ENCODE data around the gene MRPL14.
"Not testable (repeated sequence)": the region's sequence is repeated elsewhere in the genome, so short reads cannot be mapped to it uniquely, and the experiment has no call there.

Gene MRPL14

DNA sequence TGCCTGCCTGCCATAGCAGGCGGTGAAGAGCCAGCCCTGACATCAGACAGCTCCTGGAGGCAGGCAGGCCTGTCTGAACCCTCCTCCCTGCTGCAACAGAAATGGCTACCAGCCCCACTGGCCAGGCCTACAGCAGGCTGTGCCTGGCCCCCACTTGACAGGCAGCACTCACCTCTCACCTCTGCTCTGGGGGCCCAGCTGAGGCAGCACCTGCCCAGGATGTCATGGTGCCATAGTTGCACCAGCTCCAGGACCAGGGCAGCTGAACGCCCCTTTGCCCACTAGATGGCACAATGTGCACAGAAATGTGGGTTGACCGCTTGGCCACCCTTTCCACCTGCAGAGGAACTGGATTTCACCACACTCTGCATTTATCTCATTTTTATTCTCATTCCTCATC is 30.6 kb downstream of the MRPL14 start:
- peak; percentile 44 for DNase-seq

DNA sequence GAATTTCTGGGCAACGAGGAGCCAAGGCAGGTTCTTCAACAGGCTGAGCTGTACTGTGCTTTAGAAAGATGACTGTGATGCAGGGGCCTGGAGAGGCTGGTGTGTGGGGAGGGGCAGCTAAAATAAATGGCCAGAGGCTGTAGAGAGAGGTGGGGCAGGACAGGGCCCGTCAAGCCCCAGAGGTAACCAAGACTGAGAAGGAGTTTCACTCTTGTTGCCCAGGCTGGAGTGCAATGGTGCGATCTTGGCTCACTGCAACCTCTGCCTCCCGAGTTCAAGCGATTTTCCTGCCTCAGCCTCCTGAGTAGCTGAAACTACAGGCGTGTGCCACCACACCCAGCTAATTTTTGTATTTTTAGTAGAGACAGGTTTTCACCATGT is 32.0 kb downstream of the MRPL14 start:
- DNase-seq = not testable (repeated sequence)

DNA sequence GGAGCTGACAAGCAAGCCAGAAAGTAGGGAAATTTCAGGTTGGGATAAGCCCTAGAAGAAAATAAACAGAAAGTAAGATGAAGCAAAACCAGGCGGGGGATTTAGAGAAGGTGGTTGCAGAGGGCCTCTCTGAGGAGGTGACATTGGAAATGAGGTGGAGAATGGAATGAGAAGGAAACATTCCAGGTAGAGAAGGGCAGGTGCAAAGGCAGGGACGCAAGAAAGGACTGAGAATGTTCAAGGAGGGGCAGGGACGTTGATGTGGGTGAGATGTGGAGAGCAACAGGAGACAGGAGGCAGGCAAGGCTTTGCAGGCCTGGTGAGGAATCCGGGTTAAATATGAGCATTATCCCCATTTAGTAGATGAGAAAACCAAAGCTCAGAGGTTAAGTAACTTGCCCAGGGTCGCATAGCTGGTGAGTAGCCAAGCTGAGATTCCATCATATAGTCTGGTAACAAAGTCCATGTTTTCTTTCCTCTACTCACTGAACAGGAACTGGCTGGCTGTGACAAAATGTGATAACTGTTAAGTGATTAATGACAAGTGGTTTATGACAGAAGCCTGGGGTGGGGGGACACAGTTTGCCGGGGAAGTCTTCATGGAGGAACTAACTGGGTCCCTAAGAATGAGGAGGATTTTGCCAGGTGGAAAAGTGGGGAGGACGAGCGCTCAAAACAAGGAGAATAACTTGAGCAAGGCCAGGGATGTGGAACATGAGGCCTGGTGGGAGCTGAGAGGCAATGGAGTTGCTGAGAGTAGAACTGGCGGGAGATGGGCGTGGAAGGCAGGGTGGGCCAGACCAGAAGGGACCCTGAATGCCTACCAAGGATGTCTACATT is 32.6 kb downstream of the MRPL14 start:
- no peak for DNase-seq

DNA sequence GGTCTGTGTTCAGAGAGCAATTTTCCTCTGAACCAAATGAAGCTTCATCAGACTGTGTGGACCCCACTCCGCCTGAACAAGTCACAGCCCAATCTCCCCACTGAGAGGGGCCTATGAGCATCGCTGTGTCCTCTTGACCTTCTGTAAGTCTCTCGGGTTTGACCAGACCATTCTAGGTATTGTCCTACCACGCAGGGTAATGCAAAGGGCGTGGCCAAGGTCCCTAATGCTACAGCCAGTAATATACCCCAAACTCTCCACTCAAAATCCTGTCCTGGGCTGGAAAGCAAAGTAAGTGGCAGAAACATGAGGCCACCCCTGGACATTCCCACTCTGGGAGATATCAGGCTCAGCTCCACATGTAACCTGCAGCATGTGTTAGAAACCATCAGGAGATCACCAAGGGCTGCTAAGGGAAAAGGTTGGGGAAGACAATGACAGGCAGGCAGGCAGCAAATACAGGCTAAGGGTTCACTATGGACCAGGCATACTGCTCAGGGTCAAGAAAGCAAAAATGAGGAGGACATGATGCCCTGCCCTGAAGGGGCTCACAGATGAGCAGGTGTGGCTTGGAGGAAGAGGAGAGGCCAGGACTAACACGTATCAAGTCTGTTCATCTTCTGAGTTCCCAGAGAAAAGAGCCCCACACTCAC is 33.4 kb downstream of the MRPL14 start:
- no peak for DNase-seq

DNA sequence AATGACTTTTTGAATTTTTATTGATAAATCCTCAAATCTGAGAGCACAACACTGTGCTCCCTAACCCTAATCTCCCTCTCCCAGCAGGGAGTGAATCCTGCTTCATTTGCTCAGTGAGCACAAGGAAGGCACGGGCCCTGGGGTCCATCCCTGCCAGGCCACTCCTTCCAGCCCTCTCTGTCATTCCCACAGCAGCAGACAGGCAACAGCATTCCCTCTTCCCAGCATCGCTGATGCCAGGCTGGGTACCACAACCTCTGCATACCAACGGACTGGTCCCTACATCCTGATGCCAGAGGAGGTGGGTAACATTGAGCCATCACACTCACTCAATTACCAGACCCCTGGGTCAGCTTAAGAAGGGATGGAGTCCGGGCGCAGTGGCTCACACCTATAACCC is 34.2 kb downstream of the MRPL14 start:
- DNase-seq = no peak

DNA sequence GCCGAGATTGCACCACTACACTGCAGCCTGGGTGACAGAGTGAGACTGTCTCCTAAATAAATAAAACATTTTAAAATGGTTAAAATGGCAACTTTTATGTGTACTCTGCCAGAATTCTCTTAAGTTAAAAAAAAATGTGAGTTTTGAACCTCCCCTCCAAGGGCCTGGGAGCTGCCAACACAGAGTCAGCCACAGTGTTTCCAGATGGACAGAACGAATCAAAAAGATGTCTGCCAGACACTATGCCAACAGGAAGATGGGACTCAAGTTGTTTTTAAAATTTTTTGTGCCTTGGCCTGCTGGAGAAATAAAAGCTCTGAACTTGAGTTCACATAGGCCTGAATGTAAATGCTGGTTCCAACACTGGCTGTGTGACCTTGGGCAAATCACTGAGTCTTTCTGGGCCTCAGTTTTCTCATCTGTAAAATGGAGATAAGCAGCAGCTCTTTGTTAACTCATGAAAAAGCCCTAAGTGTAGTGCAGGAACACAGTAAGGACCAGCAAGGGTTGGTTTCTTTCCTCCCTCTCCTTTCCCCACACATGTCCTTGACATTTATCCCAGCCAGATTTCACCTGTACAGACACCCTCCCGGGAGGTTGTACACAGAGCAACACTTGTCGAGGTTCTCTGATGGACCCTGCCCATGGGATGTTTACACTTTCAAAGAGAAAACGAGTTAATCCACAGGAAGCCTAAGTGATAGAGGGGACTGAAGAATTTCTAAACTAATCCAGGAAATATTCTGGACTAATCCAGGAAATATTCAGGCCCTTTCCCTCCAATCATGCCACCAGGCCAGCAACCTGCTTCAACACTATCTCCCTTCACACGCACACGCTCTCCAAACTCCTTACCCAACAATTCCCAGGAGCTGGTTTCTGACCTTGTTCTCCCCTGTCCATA is 35.0 kb downstream of the MRPL14 start:
- DNase-seq = no peak

DNA sequence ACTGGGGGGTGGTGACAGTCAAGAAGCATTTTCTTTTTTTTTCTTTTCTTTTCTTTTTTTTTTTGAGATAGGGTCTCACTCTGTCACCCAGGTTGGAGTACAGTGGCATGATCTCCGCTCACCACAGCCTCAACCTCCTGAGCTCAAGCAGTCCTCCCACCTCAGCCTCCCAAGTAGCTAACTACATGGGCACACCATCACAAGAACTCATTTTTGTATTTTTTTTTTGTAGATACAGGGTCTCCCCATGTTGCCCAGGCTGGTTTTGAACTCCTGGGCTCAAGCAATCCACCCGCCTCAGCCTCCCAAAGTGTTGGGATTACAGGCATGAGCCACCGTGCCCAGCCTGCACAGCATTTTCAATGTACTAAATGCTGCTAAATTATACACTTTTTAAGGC is 35.9 kb downstream of the MRPL14 start:
- DNase-seq = not testable (repeated sequence)

DNA sequence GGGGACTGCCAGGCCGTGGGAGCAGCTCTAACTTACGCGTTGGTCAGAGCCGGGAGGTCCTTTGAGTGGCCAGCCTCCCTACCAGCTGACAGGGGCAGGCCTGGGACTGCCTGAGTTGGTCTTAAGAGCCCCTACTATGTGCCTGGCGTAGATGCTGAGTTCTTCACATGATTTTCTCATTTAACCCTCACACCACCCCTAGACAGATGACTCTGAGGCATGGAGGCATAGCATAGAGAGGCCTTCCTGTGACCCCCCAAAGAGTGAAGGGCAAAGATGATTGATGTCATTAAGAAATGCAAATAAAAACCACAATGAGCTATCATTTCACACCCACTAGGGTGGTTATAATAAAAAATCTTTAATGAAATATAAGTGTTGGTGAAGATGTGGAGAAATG is 36.8 kb downstream of the MRPL14 start:
- DNase-seq = no peak

DNA sequence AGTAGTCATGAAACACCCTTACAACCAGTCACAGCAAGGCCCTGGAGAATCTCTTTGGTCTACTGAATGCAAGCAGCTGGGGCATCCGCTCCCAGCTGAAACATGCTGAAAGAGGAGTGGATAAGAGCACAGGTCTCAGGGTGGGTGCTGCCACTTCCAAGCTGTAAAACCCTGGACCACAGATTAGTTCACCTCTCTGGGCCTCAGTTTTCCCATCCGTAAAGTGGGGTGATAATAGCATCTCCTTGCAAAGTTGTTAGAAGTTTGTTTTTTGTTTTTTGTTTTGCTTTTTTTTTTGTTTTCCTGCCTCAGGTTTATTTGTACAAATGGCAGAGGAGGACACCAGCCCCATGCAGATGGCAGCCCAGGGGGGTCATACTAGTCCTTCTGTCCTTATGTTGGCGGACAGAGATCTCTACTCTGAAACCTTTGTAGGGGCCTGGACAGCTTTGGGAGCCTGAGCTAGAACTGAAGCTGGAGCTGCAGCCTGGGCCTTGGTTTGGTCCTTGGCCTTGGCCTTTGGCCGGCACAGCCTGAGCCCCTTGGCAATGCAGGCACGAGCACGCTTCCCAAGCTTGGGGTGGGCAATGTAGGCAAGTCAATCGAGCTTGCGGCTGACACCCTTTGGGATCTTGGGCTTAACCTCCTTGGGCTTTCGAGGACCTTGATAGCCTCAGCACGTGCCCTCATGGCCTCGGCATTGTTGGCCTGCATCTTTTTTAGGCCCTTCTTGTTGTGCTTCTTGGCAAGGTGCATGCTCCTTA is 38.2 kb downstream of the MRPL14 start:
- no peak for DNase-seq

DNA sequence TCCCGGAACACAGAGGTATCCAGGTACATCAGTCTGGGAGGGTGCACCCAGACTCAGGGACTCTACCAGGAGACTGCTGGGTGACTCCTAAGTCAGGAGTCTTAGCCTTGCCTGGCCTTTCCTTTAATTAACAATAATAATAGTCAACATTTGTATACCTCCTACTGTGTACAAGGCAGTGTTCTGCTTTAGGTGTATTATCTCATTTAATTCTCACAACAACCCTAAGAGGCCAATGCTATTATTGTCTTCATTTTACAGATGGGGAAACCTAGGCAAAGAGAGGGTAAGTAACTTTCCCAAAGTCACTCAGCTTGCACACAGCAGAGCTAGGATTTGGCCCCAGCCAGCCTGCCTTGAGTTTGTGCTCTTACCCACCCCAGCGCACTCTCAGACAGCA is 39.6 kb downstream of the MRPL14 start:
- no peak for DNase-seq

DNA sequence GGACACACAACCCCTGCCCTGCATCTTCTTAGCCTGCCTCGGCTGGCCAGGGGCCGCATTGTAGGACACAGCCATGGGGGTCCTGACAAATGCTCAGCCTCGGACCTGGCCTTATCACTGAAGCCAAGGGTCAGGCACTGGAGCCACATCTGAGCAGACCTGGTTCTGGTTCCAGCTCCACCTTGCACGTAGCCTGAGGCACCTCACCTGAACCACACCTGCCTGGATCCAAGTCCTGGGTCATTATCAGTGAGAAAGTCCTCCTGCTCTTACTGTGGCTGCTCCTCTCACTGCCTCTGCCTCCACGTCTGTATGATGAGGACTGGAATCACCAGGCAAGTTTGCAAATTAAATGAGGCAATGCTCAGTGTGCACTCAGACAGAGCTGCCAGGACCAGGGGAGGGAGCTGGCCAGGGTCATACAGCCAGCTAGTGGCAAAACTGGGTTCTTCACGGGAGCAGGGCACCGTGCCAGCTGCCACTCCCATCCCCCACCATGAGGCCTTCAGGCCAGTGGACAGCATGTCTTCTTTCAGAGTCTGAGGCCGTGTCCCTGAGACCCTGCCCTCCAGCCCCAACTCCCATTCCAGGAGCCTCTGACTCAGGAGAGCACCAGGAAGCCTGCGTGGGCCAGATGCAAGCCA is 40.2 kb downstream of the MRPL14 start:
- no peak for DNase-seq

DNA sequence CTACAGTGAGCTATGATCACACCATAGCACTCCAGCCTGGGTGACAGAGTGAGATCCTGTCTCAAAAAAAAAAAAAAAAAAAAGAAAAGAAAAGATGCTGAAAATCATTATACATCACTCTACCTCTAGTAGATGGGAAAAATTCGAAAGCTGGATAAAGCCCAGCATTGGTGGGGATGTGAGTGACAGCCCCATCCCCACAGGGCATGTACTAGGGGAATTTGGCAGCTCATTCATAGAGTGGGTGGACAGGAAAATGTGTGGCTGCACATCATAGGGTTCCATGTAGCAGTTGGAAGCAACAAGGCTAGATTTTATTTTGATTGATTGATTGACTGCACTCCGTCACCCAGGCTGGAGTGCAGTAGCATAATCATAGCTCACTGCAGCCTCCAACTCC is 42.0 kb downstream of the MRPL14 start:
- no peak for DNase-seq

DNA sequence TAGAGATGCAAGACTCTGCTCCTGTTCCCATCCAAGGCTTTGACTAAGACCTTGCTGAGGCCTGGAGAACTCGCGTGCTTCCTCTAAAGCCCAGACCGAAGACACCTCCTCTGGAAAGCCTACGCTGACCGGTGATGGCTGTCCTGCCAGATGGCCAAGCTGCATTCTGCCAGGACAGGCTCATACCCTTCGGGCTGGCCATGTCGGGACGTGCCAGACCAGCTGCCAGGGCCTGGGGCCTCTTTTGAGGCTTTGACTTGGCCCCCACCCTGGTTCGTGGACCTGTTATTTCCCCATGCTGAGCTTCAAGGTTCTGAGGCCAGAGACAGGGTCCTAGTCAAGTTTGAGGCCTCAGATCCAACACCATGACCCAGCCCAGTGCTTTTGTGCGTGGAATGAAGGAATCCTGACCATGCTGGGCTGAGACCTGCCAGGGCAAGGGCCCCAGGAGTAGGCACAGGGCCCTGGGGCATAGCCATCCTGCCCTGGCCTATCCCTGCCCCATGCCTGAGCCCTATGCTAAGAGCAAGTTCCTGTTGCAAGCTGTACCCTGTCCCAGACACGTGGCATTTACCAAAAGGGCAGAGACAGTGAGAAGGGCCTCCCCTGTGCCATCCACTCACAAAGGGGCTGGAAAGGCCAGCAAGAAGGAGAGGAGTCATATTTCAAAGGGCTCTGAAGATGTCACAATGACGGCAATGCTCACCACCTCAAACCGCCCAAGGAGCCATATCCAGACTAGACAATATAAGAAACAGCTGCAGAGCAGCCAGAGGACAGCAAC is 42.8 kb downstream of the MRPL14 start:
- no peak for DNase-seq

DNA sequence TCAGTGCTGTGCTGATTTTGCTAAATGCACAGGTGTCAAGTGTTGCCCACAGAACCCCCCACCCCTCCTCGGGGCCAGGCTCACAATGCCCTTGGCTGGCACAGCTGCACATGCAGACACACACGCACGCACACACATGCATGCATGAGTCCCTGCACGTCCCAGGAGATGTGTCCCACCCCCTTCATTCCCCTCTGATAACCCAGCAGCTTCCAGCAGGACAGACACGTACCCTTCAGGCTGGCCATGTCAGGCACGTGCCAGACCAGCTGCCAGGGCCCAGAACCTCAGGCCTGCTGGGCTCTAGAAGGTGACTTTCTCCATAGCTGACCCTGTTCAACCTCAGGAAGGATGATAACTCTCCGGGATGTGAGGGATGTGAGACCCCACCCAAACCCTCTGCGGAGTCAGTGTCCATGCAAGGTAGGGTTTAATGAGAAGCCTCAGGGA is 44.4 kb downstream of the MRPL14 start:
- no peak for DNase-seq

DNA sequence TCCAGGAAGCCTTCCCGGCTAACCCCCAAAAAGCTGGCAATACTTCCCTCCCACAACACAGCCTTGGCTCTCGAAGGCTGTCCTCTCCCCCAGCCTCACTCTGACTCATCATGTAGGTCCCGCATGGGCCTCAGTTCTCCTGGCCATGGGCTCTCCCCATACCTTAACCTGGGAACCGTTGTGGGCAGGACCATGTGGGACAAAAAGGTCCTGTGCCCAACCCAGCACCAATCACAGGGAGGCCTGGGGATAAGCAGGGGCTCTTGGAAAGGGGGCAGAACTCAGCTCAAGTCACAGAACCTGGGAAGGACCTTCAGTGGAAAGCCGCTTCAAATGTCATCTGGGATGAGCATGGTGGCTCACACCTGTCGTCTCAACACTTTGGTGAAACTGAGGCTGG is 45.5 kb downstream of the MRPL14 start:
- DNase-seq = no peak

DNA sequence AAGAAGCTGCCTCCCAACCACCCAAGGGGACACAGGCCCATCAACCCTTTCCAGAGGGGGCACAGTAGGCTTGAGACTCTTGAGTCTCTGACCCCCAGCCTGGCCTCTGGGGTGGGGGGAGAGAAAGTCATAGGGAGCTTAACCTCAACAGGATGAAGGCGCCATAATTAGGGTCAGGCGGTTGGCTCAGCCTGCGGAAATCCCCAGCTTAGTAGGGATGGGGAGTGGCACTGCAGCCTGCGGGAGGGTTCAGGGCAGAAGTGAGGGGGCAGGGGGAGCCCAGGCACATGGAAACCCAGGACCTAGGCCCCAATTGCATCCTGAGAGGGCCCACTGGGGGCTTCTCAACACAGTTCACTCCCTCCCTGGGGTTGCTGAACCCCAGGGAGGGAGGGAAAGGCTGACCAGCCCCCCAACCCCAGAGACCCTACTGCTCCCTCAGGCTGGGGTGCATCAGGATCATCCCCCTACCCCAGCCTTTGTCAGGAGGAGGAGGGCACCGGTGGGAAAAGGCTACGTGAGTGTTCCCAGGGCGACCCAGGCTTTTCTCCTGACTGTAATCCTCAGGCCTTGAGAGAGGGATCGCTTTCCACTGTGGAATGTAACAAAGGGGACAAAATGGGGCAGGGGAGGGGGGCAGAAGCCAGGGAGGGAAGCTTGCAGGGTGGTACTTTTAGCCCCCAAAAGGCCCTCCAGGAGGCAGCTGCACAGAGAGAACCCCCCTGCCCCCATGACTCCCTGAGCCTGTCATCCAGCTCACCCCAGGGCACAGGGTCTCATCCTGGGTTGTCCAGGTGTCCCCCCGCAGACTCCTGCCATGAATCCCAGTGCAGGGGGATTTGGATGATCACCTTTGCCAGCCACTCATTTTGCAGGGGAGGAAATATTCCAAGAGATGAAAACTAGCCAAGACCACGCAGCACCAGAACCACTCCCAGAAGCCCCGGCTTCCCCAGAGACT is 46.4 kb downstream of the MRPL14 start:
- no peak for DNase-seq

DNA sequence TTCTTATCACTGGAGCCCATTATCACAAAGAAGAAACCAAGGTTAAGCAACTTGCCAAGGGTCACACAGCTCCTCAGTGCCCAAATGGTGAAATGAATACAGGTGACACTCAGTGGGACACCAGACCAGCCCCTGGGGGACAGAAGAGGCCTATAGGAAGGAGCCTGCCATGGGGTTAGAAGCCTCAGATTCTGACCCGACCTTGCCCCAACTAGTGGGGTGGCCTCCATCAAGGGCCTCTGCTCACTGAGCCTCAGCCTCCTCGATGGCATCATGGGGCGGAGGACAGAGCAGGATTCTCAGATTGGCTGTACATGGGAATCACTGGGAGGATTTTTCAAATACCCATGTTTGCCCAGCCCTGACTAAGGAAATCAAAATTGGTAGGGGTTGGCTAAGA is 47.6 kb downstream of the MRPL14 start:
- DNase-seq = no peak

DNA sequence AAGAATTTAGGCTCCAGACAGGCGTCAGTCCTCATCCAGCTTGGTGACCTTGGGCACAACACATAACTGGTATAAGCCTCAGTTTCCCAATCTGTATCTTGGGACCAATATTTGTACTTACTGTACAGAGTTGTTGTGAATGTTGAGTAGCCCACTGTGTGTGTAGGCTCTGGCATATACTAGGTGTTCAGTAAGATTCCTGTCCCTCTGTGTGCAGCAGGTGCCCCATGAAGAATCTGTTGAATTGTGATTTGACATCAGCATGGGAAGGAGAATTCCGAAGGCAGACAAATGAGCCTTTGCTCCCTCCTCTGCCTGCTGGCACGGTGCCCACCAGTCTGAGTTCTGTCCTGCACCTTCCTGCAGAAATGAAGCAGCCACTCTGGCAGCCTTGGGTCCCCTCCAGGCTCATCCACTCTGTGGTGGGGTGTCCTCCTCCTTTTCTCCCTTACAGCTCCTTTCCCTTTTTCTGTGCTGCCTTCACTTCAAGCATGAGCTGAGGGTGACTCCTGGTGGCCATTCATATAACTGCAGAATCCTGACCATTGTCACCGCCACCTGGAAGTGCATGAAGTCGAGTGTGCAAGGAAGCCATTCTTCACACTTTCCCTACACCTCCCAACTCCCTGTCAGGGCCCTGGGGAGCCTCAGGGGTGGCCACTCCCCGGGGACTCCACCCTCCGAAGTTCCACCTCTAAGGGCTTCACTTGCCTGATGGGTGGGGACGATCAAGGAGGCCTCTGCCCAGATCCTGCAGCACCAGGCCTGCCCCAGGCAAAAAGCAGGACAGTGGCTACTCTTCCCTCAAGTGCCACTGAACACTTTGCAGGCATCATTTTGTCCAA is 48.2 kb downstream of the MRPL14 start:
- no peak for DNase-seq

DNA sequence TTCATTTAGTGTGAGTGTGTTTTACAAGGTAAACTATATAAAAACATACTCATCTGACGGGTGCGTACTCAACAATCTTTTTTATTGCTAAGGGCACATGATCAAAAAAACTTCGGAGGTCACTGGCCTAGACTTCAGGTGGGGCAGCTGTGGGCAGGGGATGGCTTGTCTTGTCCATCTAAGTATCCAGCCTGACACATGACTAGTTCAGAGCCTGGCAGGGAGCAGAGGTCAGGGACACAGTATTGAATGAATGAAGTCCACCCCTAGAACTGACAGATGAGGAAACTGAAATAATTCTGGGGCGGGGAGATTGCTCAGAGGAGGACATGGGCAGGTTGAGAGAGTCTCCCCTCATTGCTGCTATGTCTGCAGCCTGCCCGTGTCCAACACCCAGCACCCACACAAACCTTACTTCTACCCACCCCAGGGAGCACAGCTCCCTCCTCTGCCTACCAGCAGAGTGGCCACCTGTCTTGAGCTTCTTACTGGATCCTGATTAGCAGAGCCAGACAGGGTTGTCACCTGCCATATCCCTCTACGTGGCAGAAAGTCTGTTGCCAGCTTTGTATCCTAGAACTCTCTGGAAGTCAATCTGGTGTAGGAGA is 48.9 kb downstream of the MRPL14 start:
- DNase-seq = no peak
